Prostate gland (tissue), 2 donors: ENCODE measurements around the gene EPHB2. TPM values are rescaled to one million over a fixed set of nuclear protein-coding genes. Genes with fewer than 3 reads are reported as not detected.

ENCODE experiments used
- DNase-seq: peaks from one replicate; pipeline ENCODE4 v3.0.0-alpha.2; 2019; ENCODE audit warnings: low spot score
- H3K27ac ChIP-seq, 2 donors: fragments of 200-600 bp; sonication (generic); 2 replicates each; pipeline ENCODE4 v1.5.1; 2017 to 2019
- H3K27me3 ChIP-seq: fragments of 200-600 bp; sonication (generic); replicated peaks from 2 replicates; pipeline ENCODE4 v1.5.1; 2019; ENCODE audit not compliant: insufficient read depth
- H3K36me3 ChIP-seq, 2 donors: fragments of 200-600 bp; sonication (generic); 1 replicate in 1 of 2; 2 replicates in 1 of 2; pipeline versions ENCODE4 v1.5.1 to v1.8.1; 2017 to 2019
- H3K4me1 ChIP-seq: fragments of 200-600 bp; sonication (generic); replicated peaks from 2 replicates; pipeline ENCODE4 v1.5.1; 2019
- H3K4me3 ChIP-seq, 2 donors: fragments of 200-600 bp; sonication (generic); 2 replicates each; pipeline ENCODE4 v1.5.1; 2017 to 2019
- H3K9me3 ChIP-seq: fragments of 200-600 bp; sonication (generic); 2 replicates; pipeline ENCODE4 v1.5.1; 2017
- CTCF ChIP-seq, 4 experiments: fragments of 200-600 bp in 2 of 4; fragments of 450-650 bp in 2 of 4; sonication (generic) in 2 of 4; IDR thresholded peaks; 1 replicate in 3 of 4; 2 replicates in 1 of 4; pipeline ENCODE4 v1.5.1; 2016 to 2019; ENCODE audit warnings: antibody characterized with exemption in 4 of 4, mild to moderate bottlenecking in 2 of 4, moderate library complexity in 2 of 4
- POLR2A ChIP-seq: fragments of 450-650 bp; IDR thresholded peaks from one replicate; pipeline ENCODE4 v1.6.1; 2016; ENCODE audit warnings: antibody characterized with exemption, mild to moderate bottlenecking
- POLR2AphosphoS5 ChIP-seq: sonication (generic); formaldehyde crosslinking; IDR thresholded peaks from one replicate; pipeline ENCODE4 v1.6.1; 2017; ENCODE audit warnings: antibody characterized with exemption
- WGBS: methylation state at CpG from one replicate; pipeline ENCODE4 v1.1.5; 2018; 5-methylcytosine and 5-hydroxymethylcytosine counted together
- intact Hi-C: fragments of 100-400 bp; cut with DNase I; formaldehyde crosslinking; loops from one replicate; pipeline ENCODE4 v1.14.2; 2022
- total RNA-seq, 2 donors: library from RNA; depleted of rRNA; stranded (reverse); fragments of >200 nt; gene quantifications; one replicate each; pipeline ENCODE4 v1.1.0, GENCODE V29; 2016

Gene EPHB2
- total RNA-seq, 2 donors from 2014 or later = 6.4 to 7.4 TPM

- H3K9me3 ChIP-seq = no peaks in the 10 kb centered on the region
- no peak for DNase-seq
- TF ChIP-seq POLR2A (no peak), CTCF (IDR thresholded peaks at IDR 0.05) (no peak), POLR2AphosphoS5 (no peak)
- H3K4me3 ChIP-seq = no peak overlapping the region
- 82% methylated on average over 9 of the region's 9 CpGs for whole genome bisulfite sequencing
- intact Hi-C loops = no loop called here
- H3K36me3 ChIP-seq = no peaks in the 10 kb centered on the region
- H3K4me1 ChIP-seq = no peaks in the 10 kb centered on the region
- no peaks in the 10 kb centered on the region for H3K27me3 ChIP-seq
- H3K27ac ChIP-seq = no peak overlapping the region
Observed at GRCh38 chr1:22895357-22895756, 184.7 kb downstream of the EPHB2 start.

- WGBS = 84% methylated on average over 7 of the region's 7 CpGs
- H3K27ac ChIP-seq = no peak overlapping the region
- intact Hi-C loops = no loop called here
- no peaks in the 10 kb centered on the region for H3K27me3 ChIP-seq
- H3K36me3 ChIP-seq = no peaks in the 10 kb centered on the region
- TF ChIP-seq POLR2A (no peak), POLR2AphosphoS5 (no peak), CTCF (IDR thresholded peaks at IDR 0.05) (no peak)
- no peak overlapping the region for H3K4me3 ChIP-seq
- no peaks in the 10 kb centered on the region for H3K4me1 ChIP-seq
- H3K9me3 ChIP-seq = no peaks in the 10 kb centered on the region
- no peak for DNase-seq
Observed at GRCh38 chr1:22896184-22896583, 185.5 kb downstream of the EPHB2 start.

- H3K4me3 ChIP-seq = no peak overlapping the region
- no peaks in the 10 kb centered on the region for H3K36me3 ChIP-seq
- no peak overlapping the region for H3K27ac ChIP-seq
- no peak for TF ChIP-seq CTCF (IDR thresholded peaks at IDR 0.05)
- no peak for TF ChIP-seq POLR2AphosphoS5
- TF ChIP-seq POLR2A = no peak
- DNase-seq = no peak
- intact Hi-C loops = no loop called here
- no peaks in the 10 kb centered on the region for H3K27me3 ChIP-seq
- no peaks in the 10 kb centered on the region for H3K9me3 ChIP-seq
- no peaks in the 10 kb centered on the region for H3K4me1 ChIP-seq
- 75% methylated on average over 3 of the region's 3 CpGs for WGBS
Observed at GRCh38 chr1:22900451-22900850, 189.8 kb downstream of the EPHB2 start.

- no peak overlapping the region for H3K27ac ChIP-seq
- DNase-seq = no peak
- no peak overlapping the region for H3K4me3 ChIP-seq
- TF ChIP-seq CTCF (IDR thresholded peaks at IDR 0.05) = no peak
- no peak for TF ChIP-seq POLR2A
- TF ChIP-seq POLR2AphosphoS5 = no peak
- H3K9me3 ChIP-seq = no peaks in the 10 kb centered on the region
- WGBS = 93% methylated on average over 3 of the region's 3 CpGs
- no peaks in the 10 kb centered on the region for H3K27me3 ChIP-seq
- H3K36me3 ChIP-seq = no peaks in the 10 kb centered on the region
- no peaks in the 10 kb centered on the region for H3K4me1 ChIP-seq
- intact Hi-C loops = no loop called here
Observed at GRCh38 chr1:22903113-22903512, 192.5 kb downstream of the EPHB2 start.

- WGBS = 73% methylated on average over 2 of the region's 2 CpGs
- DNase-seq = no peak
Observed at GRCh38 chr1:22906968-22907367, 196.3 kb downstream of the EPHB2 start.

More at GRCh38 chr1:22906968-22907367, 196.3 kb downstream of the EPHB2 start:
- Histone ChIP-seq H3K27ac (no peak overlapping the region), H3K9me3 (no peaks in the 10 kb centered on the region), H3K36me3 (no peaks in the 10 kb centered on the region), H3K27me3 (no peaks in the 10 kb centered on the region), H3K4me1 (no peaks in the 10 kb centered on the region), H3K4me3 (no peak overlapping the region)
- intact Hi-C loops = no loop called here
- TF ChIP-seq POLR2AphosphoS5 (no peak), POLR2A (no peak), CTCF (IDR thresholded peaks at IDR 0.05) (no peak)
